SKM-1 treated with dmso at 0.1 percent for 144 hours (cell line): ENCODE measurements around the gene SEC16A.

Experiments
- DNase-seq: peaks from one replicate; lab custom pipeline; 2025; ENCODE audit not compliant: unreplicated experiment; lab: John Stamatoyannopoulos, UW

Gene SEC16A

DNA sequence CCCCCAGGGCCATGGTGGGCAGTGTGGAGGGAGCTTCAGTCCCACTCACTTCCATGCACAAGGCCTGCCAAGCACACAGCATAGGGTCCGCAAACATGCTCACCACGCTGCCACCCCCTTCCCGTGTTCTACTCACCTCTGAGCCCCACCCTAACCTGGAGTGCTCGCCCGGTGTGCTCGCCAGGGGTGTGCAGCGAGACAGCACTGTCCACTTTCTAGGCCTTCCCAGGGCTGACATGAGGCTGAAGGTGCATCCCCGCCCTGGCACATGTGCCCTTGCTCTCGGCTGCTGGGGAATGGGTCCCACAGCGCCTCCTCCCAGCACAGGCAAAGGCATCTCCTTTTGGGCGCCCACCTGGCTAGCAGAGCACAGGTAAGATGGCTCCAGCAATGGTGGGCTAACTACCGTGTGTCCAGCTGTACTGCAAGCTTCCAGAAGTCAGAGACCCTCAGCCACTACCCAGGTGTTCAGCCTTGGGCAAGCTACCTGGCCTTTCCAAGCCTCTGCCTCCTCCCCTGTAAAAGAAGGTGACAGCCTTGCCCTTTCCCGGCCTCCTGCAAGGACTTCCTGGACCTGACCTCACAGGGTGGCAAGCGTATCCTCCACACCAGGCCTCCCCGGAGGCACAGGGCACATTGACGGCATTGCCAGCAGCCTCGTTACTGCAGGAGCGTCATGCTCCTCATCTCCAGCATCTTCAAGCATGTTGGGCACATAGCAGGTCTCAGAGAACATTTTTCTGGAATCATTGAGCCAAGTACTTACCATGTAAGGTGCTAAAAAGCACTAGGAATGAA lies 4.2 kb upstream of the SEC16A start:
- no peak for DNase-seq

DNA sequence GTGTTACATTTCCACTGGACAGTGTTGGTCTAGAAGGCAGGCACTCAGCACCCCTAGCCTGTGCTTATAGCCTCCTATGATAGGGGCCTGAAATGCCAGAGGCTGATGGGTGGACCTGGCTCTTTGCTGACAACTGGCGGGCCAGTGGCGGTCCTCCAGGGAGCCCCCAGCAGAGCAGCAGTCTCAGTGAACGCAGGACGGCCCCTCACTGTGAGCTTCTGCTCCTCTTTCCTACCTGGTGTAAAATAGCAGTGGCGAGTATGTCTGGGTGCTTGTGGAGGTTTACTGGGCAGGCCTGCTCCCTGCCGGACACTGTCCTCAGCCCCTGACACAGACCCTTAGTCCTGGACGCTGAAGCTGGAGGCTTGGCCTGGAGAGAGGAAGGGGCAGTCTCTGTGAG lies 3.3 kb upstream of the SEC16A start:
- no peak for DNase-seq

DNA sequence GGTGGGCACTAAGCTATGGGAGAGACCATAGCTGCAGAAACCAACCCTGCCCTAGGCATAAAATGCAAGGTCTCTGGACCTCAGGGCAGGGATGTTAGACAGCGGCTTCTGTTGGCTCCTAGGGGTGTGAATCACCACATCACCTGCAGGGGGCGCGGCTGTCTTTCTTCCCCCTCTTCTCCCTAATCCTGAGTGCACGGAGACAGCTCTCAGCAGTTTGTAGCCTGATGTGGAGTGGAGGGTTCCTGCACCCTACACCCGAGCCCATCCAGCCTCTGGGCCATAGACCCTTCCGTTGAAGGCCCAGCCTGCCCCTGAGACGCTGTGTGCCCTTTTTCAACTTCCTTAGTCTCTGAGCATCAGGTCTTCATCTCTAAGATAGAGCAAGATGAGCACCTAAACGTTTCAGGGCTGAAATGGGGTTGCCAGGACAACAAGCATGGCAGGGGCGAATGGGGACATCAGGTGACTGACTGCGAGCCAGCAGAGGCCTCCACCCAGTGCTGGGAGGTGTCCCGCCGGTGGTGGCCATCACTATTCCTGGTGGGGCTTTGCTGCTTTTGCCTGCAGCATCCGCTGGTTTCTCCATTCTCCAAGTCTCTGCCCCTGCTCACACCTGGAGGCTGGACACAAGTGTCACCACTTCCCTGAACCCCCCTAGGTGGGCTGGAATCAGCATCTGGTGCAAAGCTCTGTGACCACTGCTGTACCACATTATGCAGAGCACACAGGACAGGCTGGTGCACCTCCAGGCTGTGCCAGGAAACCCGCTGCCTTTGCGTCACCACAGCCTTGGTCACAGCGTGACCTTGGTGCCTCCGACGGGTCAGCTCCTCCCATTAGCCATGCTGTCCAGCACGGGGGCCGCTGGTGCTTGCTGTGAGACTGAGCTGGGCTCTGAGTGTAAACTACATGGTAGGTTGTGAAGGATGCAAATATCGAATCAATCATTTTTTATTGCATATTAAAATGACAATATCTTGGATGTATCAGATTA lies 2.5 kb upstream of the SEC16A start:
- DNase-seq, result peak; percentile 70

DNA sequence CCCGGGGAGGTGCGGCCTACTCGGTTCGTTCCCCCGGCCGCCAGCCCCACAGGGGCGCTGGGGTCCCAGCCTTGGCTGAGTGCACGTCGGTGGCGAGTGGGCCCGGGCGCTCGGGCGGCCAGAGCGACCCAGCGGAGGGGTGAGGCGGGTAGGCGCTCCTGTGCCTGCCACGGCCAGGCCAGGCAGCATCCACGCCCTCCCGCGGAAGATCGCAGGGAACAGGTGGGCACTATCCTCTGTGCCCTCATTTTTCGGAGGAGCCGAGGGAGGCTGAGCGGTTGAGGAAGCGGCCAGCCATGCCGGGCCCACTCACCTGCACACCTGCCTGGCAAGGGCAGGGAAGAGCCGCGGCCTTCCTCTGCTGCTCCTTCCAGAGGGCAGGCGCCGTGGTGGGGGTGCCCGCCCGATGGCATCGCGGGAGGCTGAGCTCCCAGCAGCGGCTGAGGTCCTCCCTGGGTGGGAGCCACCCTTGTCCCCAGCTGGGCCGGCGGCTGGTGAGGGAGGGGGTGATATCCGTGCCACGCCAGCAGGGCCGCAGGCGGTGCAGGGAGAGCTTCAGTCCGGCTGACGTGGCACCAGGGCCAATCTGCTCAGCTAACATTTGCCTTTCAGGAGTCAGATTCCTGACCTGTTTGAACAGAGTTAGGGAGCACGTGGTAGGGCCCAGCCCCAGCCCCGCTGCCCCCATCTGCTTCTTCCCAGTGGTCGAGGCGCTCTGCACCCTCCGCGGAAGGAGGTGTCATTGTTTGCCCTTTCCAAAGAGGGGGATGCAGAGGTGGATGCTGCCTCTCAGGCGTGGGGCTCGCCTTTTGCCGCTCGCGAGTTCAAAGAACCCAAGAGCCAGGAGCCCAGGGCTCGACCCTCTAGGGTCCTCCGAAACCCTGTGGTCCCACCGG lies 1.6 kb upstream of the SEC16A start:
- no peak for DNase-seq

DNA sequence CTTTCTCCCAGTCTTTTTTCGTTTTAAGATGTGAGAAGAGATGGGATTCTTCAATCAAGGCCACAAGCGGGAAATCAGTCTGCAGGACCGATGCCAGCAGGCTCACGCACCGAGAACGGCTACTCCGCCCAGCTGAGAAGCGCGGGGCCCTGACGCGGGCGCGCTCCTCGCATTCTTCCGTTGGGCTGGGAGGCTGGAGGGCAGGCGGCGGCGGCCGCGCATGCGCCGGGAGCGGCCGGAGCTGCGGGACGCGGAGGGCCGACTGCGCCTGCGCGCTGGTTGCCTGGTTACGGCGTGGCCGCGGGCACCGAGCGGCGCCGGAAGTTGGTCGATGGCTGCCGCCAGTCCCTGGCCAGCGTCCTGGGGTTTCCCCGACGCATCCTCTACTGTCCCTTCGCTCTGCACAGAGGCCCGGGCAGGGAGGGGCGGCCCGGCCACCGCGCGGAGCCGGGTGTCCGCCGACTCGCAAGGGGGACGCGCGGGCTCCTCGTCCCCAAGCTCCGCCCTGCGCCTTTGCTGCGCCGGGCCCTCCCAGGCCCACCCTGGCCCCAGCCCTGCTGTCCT lies 831 bp upstream of the SEC16A start:
- DNase-seq, result peak; percentile 80

DNA sequence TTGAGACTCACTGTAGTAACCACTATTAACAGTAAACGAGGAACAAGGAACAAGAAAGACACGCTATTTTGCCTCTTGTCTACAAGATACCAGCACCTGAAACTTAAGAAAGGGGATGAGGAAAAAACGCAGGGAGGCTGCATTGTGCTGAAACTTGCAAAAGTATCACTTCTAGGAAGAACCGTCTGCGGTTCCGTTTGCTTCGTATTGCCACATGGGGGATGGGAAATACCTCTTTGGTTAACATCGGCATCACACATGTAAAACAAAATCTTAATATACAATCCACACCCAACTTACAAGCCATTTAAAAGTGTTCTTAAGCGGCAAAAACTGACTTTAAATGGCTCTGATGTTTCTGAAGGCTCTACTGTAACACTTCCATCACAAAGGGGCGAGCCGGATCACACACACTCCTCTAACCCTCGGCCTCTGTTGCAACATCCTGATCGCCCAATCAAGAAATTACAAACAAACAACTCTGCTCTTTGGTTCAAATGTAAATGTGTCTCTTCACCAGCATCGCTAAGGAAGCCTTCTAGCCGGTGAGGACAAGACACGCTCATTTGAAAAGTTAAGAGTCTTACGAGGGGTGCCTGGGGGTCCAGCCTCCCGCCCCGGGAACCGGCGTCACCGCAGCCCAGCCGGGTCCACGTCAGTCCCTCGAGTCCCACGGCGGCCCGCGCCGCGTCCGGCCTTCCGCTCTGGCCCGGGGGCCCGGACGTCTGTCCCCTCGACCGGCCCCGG lies 621 bp downstream of the SEC16A start:
- DNase-seq, result peak; percentile 39

DNA sequence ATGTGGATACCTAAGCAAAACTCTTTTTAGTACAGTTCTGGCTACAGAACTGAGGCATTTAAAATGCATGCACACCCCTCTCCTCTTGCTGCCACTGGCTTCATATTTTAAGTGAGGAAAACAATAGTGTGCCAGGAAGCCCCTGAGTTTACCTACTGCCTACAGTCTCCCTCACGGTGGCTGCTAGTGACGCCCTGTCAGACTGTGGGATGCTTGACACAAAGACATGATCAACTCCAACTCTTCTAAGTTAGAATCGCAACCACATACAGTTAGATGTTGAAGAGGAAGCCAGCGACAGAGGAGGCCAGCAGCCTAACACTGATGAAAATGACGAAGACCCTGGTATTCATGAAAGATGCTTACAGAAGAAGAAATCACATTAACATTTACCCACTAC lies 1.3 kb downstream of the SEC16A start:
- DNase-seq, result no peak

DNA sequence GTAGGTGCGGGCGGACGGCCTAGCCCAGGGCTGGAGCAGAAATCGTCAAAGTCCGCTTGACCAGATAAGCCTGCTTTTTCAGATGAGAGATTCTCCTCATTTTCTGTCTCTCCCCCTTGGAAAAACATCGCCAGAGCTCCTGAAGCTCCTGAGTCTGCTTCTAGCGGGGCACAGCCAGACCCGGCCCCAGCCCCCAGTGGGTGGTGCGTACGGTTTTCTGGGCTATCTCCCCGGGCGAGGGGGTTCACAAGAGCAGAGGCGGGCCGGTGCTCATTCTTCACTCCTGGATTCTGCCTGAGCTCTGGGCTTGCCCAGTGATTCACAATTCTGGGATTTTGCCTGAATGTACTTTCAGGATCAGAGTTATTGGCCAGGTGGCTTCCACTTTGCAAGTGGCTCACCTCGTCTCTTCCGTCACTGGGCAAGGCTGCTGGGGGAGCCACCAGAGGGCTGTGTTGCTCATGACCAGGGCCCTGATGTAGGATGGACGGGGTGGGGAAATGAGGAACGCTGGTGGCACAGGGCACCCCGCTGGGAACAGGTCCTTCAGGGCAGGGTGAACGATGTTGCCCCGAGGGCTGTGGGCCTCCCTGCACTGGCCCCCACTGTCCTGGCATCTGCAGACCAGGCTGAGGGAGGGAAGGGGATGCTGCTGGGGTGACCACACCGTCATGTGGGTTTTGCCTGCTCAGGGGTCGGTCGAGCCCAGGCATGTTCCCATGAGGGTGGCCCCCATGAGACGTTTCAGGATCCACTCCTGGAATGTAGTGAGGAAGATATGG lies 6.3 kb downstream of the SEC16A start:
- DNase-seq, result no peak

DNA sequence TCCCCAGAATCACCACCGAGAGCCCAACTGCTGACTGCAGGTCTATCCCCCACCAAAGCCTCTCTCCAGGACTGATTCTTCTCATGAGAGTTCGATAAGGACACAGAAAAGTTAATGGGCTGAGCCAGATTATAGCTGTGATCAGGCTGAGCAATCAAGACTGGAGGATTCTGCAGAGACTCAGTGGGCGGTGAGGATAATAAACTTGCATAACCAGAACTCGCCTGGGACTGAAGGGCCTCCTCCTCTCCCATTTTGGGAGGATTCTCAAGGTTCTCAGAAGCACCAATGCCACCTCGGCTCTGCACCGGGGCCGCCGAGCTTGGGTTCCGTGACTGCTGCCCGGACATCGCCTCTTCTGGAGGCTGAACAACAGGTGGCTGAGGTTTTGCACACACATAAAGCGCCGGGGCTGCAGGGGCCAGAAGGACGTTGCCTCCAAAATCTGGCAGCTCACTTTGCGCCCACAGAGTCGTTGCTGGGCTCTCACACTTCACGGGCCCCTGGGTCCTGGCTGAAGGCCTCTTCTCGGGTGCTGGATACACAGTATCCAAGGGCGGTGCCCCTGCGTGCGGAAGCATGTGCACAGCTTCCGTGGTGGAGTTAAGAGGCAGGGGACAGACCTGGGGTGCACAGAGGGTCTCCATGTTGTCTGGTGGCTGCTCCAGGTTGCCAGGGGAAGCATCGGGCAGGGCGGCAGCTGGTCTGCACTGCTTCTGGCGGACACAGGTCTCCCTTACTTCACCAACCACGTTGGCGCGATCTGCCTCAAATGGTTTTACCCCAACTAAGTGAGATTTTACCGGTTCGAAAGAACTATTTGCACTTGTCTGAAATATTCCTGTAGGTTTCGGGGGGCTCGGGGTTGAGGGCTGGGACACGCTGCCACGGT lies 7.6 kb downstream of the SEC16A start:
- DNase-seq, result no peak

DNA sequence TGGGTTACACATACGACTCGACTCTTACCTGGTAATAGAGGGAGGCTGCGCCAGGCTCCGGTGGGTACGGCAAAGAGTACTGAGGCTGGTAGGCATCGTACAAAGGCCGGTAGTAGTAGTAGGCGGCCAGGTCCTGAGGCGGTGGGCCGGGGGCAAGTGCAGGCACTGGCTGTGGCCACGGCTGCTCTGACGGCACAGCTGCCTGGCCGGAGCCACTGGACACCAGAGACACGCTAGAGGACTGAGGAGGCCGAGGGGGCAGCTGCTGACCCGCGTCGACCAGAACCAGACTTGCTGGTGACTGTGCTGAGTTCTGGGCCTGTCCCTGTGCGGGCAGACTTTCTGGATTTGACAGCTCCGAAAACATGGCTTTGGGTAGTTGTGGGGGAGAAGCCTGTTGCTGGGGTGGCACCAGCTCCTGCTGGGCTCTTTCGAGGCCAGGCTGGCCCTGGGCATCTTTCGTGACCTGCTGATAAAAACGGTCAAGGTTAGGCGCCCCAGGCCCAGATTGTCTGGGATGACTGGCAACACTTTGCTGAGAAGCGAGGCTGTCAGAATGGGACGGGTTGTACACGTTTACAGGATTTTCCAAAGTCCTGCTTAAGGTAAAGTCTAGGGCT lies 8.7 kb downstream of the SEC16A start:
- no peak for DNase-seq

DNA sequence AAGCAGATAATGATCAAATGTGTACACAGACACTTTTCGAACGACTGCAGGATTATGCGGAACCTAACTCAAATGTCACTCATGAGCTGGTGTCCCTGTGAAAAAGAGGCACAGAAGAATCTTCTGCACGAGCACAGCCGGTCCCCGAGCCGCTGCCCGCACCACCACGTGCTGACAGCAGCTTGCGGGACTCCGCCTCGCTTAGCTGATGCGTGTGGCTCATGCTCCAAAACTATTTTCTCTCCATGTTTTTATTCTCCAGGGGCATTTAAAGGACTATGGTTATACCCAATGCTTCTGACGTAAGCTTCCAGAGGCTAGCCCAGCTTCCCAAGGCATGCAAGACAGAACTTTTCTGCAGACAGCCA lies 9.5 kb downstream of the SEC16A start:
- DNase-seq, result no peak

DNA sequence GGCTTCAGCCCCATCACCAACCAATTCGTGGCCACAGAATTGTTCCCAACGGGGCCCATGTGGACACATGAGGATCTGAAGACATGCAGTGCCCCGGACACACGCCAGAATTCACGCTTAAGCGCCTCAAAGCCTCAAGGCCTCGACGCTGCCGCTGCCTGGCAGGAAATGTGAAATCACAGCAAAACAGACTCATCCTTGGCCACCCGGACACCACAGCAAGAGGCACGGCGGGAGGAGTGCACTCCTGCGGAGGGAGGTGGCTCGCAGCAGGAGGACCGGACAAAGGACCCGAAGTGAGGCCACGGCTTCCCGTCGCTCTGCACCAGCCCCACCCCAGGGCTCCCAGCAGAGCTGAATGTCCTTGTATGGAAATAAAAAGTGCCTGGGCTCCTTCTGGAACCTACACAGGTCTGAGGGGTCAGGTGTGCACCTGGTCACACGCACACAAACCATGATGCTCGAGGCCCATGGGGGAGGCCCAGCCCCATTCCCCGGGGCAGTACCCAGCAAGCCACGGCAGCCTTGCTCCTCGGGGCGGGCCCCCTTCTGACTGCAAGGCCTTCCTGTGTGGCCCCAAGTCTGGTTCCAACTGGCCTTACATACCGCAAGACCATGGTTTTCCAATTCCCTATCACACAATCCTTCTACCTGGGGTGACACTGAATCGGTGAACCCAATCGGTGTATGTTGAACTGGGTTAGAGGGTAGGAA lies 10.0 kb downstream of the SEC16A start:
- no peak for DNase-seq

DNA sequence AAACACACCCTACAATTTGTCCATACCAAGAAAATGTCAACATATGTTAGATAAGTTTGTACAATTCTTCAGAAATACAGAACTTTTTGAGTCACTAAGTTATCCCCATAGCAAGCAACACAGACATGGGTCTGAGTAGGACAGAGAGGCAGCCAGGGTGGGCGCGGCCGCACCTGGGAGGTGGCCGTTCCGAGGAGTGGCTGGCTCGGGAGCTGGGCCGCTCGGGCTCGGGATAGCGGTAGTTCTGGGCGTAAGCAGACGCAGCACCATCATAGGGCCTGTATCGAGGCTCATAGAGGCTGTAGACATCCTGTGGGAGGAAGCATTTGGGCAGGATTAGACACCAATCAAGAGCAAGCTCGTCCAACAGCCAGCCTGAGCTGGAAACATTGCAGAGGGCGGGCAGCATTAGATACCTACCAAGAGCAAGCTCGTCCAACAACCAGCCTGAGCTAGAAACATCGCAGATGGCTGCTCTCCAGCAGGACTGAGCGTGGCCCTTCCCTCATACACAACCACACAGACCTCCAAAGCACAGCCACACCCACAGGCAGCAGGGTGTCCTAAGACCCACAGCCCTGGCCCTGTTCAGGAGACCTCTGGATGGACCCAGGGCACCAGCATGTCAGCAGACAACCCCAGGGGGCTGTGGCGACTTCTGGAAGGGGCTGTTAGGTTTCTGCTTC lies 10.9 kb downstream of the SEC16A start:
- DNase-seq, result no peak

DNA sequence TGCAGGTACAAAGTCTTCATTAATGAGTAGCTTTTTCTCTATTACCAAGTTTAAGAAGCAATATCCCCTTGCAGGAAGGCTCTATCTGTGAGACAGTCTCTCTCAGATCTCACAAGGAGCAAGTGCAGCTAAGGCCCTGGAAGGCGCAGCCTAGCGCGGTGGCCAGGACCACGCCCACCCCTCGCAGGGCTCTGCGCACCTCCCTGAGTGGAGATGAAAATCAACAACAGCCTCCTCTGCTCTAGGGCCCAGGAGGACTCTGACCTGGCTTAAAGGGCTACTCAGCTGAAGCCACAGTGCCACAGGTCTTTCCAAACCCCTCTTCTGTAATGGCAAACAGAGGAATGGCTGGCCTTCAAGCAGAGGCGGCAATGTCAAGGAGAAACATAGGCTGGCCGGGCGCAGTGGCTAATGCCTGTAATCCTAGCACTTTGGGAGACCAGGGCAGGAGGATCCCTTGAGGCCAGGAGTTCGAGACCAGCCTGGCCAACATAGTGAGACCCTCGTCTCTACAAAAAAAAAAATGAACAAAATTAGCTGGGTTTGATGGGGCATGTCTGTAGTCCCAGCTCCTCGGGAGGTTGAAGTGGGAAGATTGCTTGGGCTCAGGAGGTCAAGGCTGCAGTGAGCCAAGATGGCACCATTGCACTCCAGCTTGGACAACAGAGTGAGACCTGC lies 11.9 kb downstream of the SEC16A start:
- no peak for DNase-seq

DNA sequence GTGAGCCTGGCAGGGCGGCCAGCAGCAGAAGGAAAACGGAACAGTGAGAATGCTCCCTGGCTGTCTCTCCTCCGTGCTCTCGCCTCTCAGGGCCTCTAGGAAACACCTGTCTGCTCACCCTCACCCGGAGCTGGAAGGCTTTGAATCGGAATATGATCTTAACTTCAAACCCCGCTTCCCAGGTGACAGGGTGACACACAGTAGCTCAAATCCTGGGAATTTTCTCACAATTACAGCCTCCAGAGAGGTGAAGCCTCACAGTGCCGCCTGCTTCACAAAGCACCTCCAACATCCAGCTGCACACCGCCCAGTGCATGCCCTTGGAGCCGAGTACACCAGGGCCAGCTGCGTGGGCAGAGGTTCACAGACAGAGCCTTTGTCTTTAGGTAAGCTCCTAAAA lies 12.5 kb downstream of the SEC16A start:
- no peak for DNase-seq

DNA sequence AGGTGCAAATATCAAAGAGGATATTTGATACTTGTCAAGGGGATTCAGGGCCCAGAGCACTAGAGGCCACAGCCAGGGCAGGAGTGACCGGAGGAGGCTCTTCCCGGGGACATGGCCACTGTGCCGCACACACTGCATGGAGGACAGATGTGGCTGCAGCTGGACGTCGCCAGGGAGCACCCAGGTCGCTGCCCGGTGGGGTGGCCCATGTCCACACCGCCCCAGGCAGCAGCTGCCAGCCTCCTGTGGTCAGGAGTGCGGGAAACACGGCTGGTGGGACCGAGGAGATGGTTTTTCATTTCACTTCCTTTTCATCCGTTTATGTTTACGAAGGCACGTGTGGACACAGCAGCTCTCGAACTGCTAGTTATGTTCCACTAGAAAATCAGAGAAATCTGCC lies 15.1 kb downstream of the SEC16A start:
- DNase-seq, result no peak
